Measurements from ENCODE around the gene MUL1.

Gene MUL1

GRCh38 chr1:20486457-20487235 is 21.3 kb downstream of the MUL1 start:
- H3K9me3 ChIP-seq (ENCODE audit: severe bottlenecking): no peaks in the 10 kb centered on the region
- TF ChIP-seq CTCF (IDR thresholded peaks at IDR 0.05; ENCODE audit: poor library complexity, severe bottlenecking): no peak
- H3K36me3 ChIP-seq (ENCODE audit: low read depth): peaks cover 13% of the 10 kb centered on the region
- peaks cover 12% of the 10 kb centered on the region for H3K4me1 ChIP-seq (ENCODE audit: insufficient read depth, poor library complexity, severe bottlenecking)
- peak overlapping the region; percentile 72 for H3K4me3 ChIP-seq (ENCODE audit: severe bottlenecking)
- peak overlapping the region; percentile 81 for H3K27ac ChIP-seq (ENCODE audit: poor library complexity, severe bottlenecking)
- ATAC-seq (ENCODE audit: low read depth) (peak; percentile 55), DNase-seq (ENCODE audit: low spot score) (no peak)
- H3K27me3 ChIP-seq (ENCODE audit: insufficient read depth, poor library complexity, severe bottlenecking): no peaks in the 10 kb centered on the region

GRCh38 chr1:20485527-20486456 is 22.2 kb downstream of the MUL1 start, which contains the start of gene CAMK2N1:
Gene CAMK2N1, minus strand, starts transcription at chr1:20486210. Its CDS starts 831 bp downstream, at chr1:20485379.
- peaks cover 13% of the 10 kb centered on the region for H3K36me3 ChIP-seq (ENCODE audit: low read depth)
- peak within 1 kb of the TSS; percentile 81 for H3K27ac ChIP-seq (ENCODE audit: poor library complexity, severe bottlenecking)
- H3K4me3 ChIP-seq (ENCODE audit: severe bottlenecking): peak within 1 kb of the TSS; percentile 72
- ATAC-seq (ENCODE audit: low read depth) (peak; percentile 59), DNase-seq (ENCODE audit: low spot score) (no peak)
- peaks cover 18% of the 10 kb centered on the region for H3K4me1 ChIP-seq (ENCODE audit: insufficient read depth, poor library complexity, severe bottlenecking)
- TF ChIP-seq CTCF (IDR thresholded peaks at IDR 0.05; ENCODE audit: poor library complexity, severe bottlenecking): no peak
- H3K9me3 ChIP-seq (ENCODE audit: severe bottlenecking): no peaks in the 10 kb centered on the region
- no peaks in the 10 kb centered on the region for H3K27me3 ChIP-seq (ENCODE audit: insufficient read depth, poor library complexity, severe bottlenecking)

- ATAC-seq (ENCODE audit: low read depth): no peak; the same call in 2 of the 3 replicates
- Histone ChIP-seq H3K9me3 (ENCODE audit: severe bottlenecking) (no peaks in the 10 kb centered on the region), H3K27me3 (ENCODE audit: insufficient read depth, poor library complexity, severe bottlenecking) (no peaks in the 10 kb centered on the region), H3K27ac (ENCODE audit: poor library complexity, severe bottlenecking) (peak overlapping the region; percentile 81), H3K36me3 (ENCODE audit: low read depth) (peaks cover 13% of the 10 kb centered on the region), H3K4me3 (ENCODE audit: severe bottlenecking) (peak overlapping the region; percentile 72), H3K4me1 (ENCODE audit: insufficient read depth, poor library complexity, severe bottlenecking) (peaks cover 18% of the 10 kb centered on the region)
- no peak for TF ChIP-seq CTCF (IDR thresholded peaks at IDR 0.05; ENCODE audit: poor library complexity, severe bottlenecking)
- no peak for DNase-seq (ENCODE audit: low spot score)
Observed at GRCh38 chr1:20484519-20485462, 23.2 kb downstream of the MUL1 start.

- no peak for DNase-seq (ENCODE audit: low spot score)
- Histone ChIP-seq H3K36me3 (ENCODE audit: low read depth) (peaks cover 13% of the 10 kb centered on the region), H3K27me3 (ENCODE audit: insufficient read depth, poor library complexity, severe bottlenecking) (no peaks in the 10 kb centered on the region), H3K9me3 (ENCODE audit: severe bottlenecking) (no peaks in the 10 kb centered on the region), H3K4me3 (ENCODE audit: severe bottlenecking) (peak overlapping the region; percentile 72), H3K27ac (ENCODE audit: poor library complexity, severe bottlenecking) (peak overlapping the region; percentile 81), H3K4me1 (ENCODE audit: insufficient read depth, poor library complexity, severe bottlenecking) (peaks cover 18% of the 10 kb centered on the region)
- peak; percentile 24 for ATAC-seq (ENCODE audit: low read depth)
- TF ChIP-seq CTCF (IDR thresholded peaks at IDR 0.05; ENCODE audit: poor library complexity, severe bottlenecking): peak; percentile 59
Observed at GRCh38 chr1:20483833-20484518, 24.0 kb downstream of the MUL1 start.
